ENCODE results near the gene RNF31.

DNA sequence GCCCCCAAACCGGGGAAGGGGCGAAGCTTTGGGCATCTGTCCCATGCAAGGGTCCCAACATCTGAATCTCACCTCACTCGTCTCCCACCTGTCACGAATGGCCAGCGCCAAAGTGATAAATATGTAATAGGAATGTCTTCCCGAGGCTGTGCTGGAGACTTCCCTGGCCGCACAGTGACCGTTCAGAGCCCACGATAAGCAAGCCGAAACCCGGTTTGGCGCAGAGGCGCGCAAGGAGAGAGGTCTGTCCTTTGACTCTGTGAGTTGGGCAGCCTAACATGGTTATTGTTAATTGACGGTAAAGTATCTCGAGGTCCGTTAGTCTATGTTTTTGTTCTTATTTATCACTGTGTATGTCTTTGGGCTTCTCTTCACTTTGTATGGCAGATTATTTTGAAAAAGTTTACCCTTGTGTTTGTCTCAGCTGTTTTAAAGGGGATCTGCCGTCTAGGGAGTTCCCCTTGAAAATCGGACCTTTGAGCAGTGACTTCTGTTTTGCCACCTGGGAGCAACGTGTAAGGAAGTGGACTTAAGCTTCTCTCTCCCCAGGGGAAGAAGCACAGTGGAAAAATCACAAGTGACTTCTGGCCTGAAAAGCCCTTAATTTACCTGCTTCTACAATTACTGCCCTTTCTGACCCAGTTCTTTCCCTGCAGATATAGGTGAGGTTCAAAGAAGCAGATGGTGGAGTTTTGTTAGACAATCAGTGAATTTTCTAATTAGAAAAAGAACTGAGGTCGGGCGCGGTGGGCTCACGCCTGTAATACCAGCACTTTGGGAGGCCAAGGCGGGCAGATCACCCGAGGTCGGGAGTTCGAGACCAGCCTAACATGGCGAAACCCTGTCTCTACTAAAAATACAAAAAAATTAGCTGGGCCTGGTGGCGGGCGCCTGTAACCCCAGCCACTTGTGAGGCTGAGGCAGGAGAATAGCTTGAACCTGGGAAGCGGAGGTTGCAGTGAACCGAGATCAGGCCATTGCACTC is 49.1 kb downstream of the RNF31 start:
- TF ChIP-seq, protein P1, sequence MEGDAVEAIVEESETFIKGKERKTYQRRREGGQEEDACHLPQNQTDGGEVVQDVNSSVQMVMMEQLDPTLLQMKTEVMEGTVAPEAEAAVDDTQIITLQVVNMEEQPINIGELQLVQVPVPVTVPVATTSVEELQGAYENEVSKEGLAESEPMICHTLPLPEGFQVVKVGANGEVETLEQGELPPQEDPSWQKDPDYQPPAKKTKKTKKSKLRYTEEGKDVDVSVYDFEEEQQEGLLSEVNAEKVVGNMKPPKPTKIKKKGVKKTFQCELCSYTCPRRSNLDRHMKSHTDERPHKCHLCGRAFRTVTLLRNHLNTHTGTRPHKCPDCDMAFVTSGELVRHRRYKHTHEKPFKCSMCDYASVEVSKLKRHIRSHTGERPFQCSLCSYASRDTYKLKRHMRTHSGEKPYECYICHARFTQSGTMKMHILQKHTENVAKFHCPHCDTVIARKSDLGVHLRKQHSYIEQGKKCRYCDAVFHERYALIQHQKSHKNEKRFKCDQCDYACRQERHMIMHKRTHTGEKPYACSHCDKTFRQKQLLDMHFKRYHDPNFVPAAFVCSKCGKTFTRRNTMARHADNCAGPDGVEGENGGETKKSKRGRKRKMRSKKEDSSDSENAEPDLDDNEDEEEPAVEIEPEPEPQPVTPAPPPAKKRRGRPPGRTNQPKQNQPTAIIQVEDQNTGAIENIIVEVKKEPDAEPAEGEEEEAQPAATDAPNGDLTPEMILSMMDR (IDR thresholded peaks at IDR 0.05) = no peak
- TF ChIP-seq POLR2A (IDR thresholded peaks at IDR 0.05) = no peak

Data from transverse colon (tissue), 3 donors.